ENCODE results near the gene FOXL3. TPM values are rescaled to one million over a fixed set of nuclear protein-coding genes. Genes with fewer than 3 reads are reported as not detected.
A peak's percentile ranks its signal among the peaks of the same experiment; 100 is the strongest.

Gene FOXL3
- total RNA-seq, 1 experiment from 2014 or later: not detected

DNA sequence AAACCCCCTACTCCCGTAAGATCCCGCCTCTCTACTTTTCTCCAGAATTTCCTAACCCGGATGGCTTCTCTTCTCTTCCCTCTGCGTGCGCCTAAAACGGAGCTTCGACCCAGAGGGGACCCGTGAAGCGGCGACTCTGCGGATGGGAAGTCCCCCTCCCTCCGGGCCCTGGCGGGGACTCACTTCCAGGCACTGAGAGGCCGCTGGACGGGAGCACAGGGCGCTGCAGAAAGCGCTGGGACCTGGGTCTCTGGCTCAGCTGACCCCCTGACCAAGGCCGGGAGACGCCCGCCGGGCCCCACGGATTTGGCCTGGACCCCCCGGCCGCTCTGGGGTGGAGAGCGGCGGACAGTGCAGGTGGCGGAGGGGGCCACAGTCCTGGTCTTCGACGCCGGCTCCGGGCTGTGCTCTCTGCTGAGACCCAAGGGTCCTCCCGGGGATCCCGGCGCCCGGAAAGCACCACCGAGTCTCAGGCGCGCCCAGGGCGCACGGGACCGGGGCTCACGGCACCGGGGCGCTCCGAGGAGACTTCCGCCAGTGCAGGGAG lies 688 bp upstream of the FOXL3 start:
- peak; percentile 36 for DNase-seq (ENCODE audit: low spot score)
- ChIA-PET POLR2A (no interaction called here), CTCF (interaction anchor here (0.8 to 1.5 kb wide), 4 partner anchors 23 to 179 kb away, joined by 3 to 6 read pairs (median 4); no protein-coding TSS in a partner anchor)
- Mint-ChIP-seq H3K9me3 (no peaks in the 10 kb centered on the region), H3K27ac (no peak overlapping the region), H3K36me3 (no peaks in the 10 kb centered on the region), H3K4me3 (peak overlapping the region; percentile 58), H3K27me3 (ENCODE audit: low read depth) (peaks cover 63% of the 10 kb centered on the region), H3K4me1 (no peaks in the 10 kb centered on the region)
- TF ChIP-seq ZNF263 (CRISPR knock-in tag; IDR thresholded peaks at IDR 0.05; ENCODE audit: low read depth) (0 out of 2 replicates have a peak, but pooled peaks have one; percentile 6), ATF6 (CRISPR knock-in tag; IDR thresholded peaks at IDR 0.05) (no peak)
- peak; percentile 24 for ATAC-seq

GRCh38 chr7:290554-291372 lies 793 bp downstream of the FOXL3 start:
- no peaks in the 10 kb centered on the region for H3K36me3 Mint-ChIP-seq
- no peak overlapping the region for H3K27ac Mint-ChIP-seq
- H3K27me3 Mint-ChIP-seq (ENCODE audit: low read depth): peaks cover 63% of the 10 kb centered on the region
- ChIA-PET CTCF (interaction anchor here (1.0 to 1.4 kb wide), 3 partner anchors 27 to 91 kb away, joined by 3 to 6 read pairs (median 4); no protein-coding TSS in a partner anchor), POLR2A (no interaction called here)
- peak; percentile 33 for DNase-seq (ENCODE audit: low spot score)
- TF ChIP-seq IRF2 (CRISPR knock-in tag; IDR thresholded peaks at IDR 0.05; ENCODE audit: borderline replicate concordance, low read depth) (no peak), SOX15 (CRISPR knock-in tag; IDR thresholded peaks at IDR 0.05) (no peak), RORB (CRISPR knock-in tag; IDR thresholded peaks at IDR 0.05) (no peak), ATF6 (CRISPR knock-in tag; IDR thresholded peaks at IDR 0.05) (no peak), ZNF671 (CRISPR knock-in tag; IDR thresholded peaks at IDR 0.05) (no peak), CBFB (CRISPR knock-in tag; IDR thresholded peaks at IDR 0.05; ENCODE audit: low read depth) (peak; percentile 29; the same call in 1 of the 2 replicates), GABPB1 (CRISPR knock-in tag; IDR thresholded peaks at IDR 0.05) (no peak), RELA (CRISPR knock-in tag; IDR thresholded peaks at IDR 0.05; ENCODE audit: borderline replicate concordance) (0 out of 2 replicates have a peak, but pooled peaks have one; percentile 24)
- no peaks in the 10 kb centered on the region for H3K9me3 Mint-ChIP-seq
- no peaks in the 10 kb centered on the region for H3K4me1 Mint-ChIP-seq
- ATAC-seq: no peak; the same call in 1 of the 2 replicates
- peak overlapping the region; percentile 45 for H3K4me3 Mint-ChIP-seq

DNA sequence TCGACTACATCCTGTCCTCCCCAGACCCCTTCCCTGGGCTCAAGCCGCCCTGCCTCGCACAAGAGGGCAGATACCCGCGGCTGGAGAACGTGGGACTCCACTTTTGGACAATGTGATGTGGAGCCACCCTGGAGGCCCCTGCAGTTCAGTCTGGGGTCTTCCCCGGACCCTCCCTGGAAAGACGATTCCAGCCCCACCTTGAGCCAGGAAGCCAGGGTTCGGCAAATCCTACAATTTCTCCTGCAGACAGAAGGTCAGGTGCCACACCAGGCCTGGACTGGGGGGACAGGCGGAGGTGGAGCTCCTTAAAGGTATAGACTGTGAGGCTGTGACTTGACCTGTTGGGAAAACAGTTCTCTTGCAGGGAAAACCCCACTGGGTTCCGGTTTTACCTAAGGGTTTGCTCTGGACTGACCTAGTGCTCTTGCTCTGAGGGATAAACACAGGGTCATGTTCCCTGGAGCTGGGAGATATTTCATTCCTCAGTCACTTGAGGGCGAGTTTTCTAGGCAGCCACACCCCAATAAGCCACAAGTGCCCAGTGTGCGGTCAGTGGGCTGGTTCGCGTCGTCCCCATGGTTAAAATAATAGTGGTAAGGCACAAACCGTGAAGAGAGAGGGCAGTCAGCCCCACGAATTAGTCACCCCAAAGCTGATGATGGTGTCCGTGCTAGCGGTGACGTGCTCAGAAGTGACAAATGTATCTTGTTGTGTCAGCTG lies 1.6 kb downstream of the FOXL3 start:
- Mint-ChIP-seq H3K27me3 (ENCODE audit: low read depth) (peaks cover 63% of the 10 kb centered on the region), H3K9me3 (no peaks in the 10 kb centered on the region), H3K4me1 (no peaks in the 10 kb centered on the region), H3K27ac (no peak overlapping the region), H3K36me3 (no peaks in the 10 kb centered on the region), H3K4me3 (peak overlapping the region; percentile 40; the same call in 1 of the 2 replicates)
- POLR2A ChIA-PET: no interaction called here
- DNase-seq (ENCODE audit: low spot score): no peak
- CTCF ChIA-PET: interaction anchor here (1.4 kb wide), 1 partner anchor 30 kb away, joined by 6 read pairs; no protein-coding TSS in a partner anchor
- TF ChIP-seq ZBTB21 (CRISPR knock-in tag; IDR thresholded peaks at IDR 0.05; ENCODE audit: borderline replicate concordance) (no peak), MLX (CRISPR knock-in tag; IDR thresholded peaks at IDR 0.05) (no peak), ETV6 (CRISPR knock-in tag; IDR thresholded peaks at IDR 0.05) (no peak), GRHL2 (CRISPR knock-in tag; IDR thresholded peaks at IDR 0.05; ENCODE audit: insufficient replicate concordance, severe bottlenecking) (no peak), GTF2I (CRISPR knock-in tag; conservative IDR thresholded peaks at IDR 0.05) (no peak), JAZF1 (CRISPR knock-in tag; IDR thresholded peaks at IDR 0.05) (no peak), TEAD1 (CRISPR knock-in tag; IDR thresholded peaks at IDR 0.05) (no peak), ATF6 (CRISPR knock-in tag; IDR thresholded peaks at IDR 0.05) (no peak), SP1 (CRISPR knock-in tag; conservative IDR thresholded peaks at IDR 0.05) (no peak)
- TF ChIP-seq, protein P1, sequence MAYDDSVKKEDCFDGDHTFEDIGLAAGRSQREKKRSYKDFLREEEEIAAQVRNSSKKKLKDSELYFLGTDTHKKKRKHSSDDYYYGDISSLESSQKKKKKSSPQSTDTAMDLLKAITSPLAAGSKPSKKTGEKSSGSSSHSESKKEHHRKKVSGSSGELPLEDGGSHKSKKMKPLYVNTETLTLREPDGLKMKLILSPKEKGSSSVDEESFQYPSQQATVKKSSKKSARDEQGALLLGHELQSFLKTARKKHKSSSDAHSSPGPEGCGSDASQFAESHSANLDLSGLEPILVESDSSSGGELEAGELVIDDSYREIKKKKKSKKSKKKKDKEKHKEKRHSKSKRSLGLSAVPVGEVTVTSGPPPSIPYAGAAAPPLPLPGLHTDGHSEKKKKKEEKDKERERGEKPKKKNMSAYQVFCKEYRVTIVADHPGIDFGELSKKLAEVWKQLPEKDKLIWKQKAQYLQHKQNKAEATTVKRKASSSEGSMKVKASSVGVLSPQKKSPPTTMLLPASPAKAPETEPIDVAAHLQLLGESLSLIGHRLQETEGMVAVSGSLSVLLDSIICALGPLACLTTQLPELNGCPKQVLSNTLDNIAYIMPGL (CRISPR knock-in tag; IDR thresholded peaks at IDR 0.05): no peak
- ATAC-seq: no peak
